ENCODE data around the gene ANKRD23. TPM values are rescaled to one million over a fixed set of nuclear protein-coding genes. Genes with fewer than 3 reads are reported as not detected.

ANKRD23 gene
- total and polyA plus RNA-seq, 7 donors: 0.69 to 5.5 (median 3.8) TPM; not detected in 1

GRCh38 chr2:96837575-96837974 is 6.2 kb downstream of the ANKRD23 start:
- DNase-seq: no peak
- intact Hi-C loops (cut with DNase I): no loop called here
- H3K4me3 ChIP-seq: no peak overlapping the region
- TF ChIP-seq POLR2AphosphoS5 (IDR thresholded peaks at IDR 0.05) (no peak), POLR2A (IDR thresholded peaks at IDR 0.05) (no peak), CTCF (IDR thresholded peaks at IDR 0.05) (no peak), EP300 (IDR thresholded peaks at IDR 0.05) (no peak)
- H3K4me1 ChIP-seq: peaks cover 0 to 25% (median 22%) of the 10 kb centered on the region in 4 donors
- H3K36me3 ChIP-seq: peaks cover 0 to 42% (median 2%) of the 10 kb centered on the region in 4 donors
- no peaks in the 10 kb centered on the region for H3K9me3 ChIP-seq
- no peaks in the 10 kb centered on the region for H3K27me3 ChIP-seq
- no peak overlapping the region for H3K27ac ChIP-seq
- WGBS, 2 donors: 95 to 96% methylated on average over 9 of the region's 9 CpGs

- intact Hi-C loops (cut with DNase I): no loop called here
Measured at GRCh38 chr2:96835830-96836229, 8.0 kb downstream of the ANKRD23 start.

GRCh38 chr2:96832754-96833507 is 10.9 kb downstream of the ANKRD23 start:
- TF ChIP-seq CTCF (IDR thresholded peaks at IDR 0.05) (no peak), POLR2AphosphoS5 (IDR thresholded peaks at IDR 0.05) (no peak), POLR2A (IDR thresholded peaks at IDR 0.05) (no peak), EP300 (IDR thresholded peaks at IDR 0.05) (no peak)
- Histone ChIP-seq H3K4me1 (peaks cover 0 to 17% (median 15%) of the 10 kb centered on the region in 4 donors), H3K27me3 (no peaks in the 10 kb centered on the region), H3K9me3 (no peaks in the 10 kb centered on the region), H3K27ac (peak overlapping the region; percentile 47 to 60 (median 53)), H3K36me3 (peaks cover 25 to 78% (median 37%) of the 10 kb centered on the region in 4 donors), H3K4me3 (no peak overlapping the region)
- 70 to 73% methylated on average over 18 of the region's 18 CpGs for WGBS, 2 donors
- intact Hi-C loops (cut with DNase I): no loop called here
- DNase-seq: peak; percentile 81

More at GRCh38 chr2:96835830-96836229, 8.0 kb downstream of the ANKRD23 start:
- H3K4me1 ChIP-seq: peaks cover 0 to 30% (median 27%) of the 10 kb centered on the region in 4 donors
- WGBS, 2 donors: 82 to 92% methylated on average over 4 of the region's 4 CpGs
- H3K27ac ChIP-seq: no peak overlapping the region
- H3K4me3 ChIP-seq: no peak overlapping the region
- H3K9me3 ChIP-seq: no peaks in the 10 kb centered on the region
- DNase-seq: no peak
- TF ChIP-seq POLR2AphosphoS5 (IDR thresholded peaks at IDR 0.05) (no peak), EP300 (IDR thresholded peaks at IDR 0.05) (no peak), POLR2A (IDR thresholded peaks at IDR 0.05) (no peak), CTCF (IDR thresholded peaks at IDR 0.05) (no peak)
- no peaks in the 10 kb centered on the region for H3K27me3 ChIP-seq
- peaks cover 0 to 59% (median 9%) of the 10 kb centered on the region in 4 donors for H3K36me3 ChIP-seq

- 80 to 86% methylated on average over 11 of the region's 11 CpGs for WGBS, 2 donors
- no peak for DNase-seq
- Histone ChIP-seq H3K4me1 (peaks cover 0 to 17% (median 15%) of the 10 kb centered on the region in 4 donors), H3K9me3 (no peaks in the 10 kb centered on the region), H3K27me3 (no peaks in the 10 kb centered on the region), H3K4me3 (no peak overlapping the region), H3K27ac (peak overlapping the region; percentile 47 to 60 (median 53)), H3K36me3 (peaks cover 31 to 78% (median 42%) of the 10 kb centered on the region in 4 donors)
- TF ChIP-seq POLR2AphosphoS5 (IDR thresholded peaks at IDR 0.05) (no peak), EP300 (IDR thresholded peaks at IDR 0.05) (no peak), CTCF (IDR thresholded peaks at IDR 0.05) (no peak), POLR2A (IDR thresholded peaks at IDR 0.05) (no peak)
- intact Hi-C loops (cut with DNase I): no loop called here
Measured at GRCh38 chr2:96832408-96832753, 11.4 kb downstream of the ANKRD23 start.

All from sigmoid colon (tissue), 7 donors.